Fibroblast of the aortic adventitia (primary cell): ENCODE measurements around the gene PPM1H. TPM values are rescaled to one million over a fixed set of nuclear protein-coding genes. Genes with fewer than 3 reads are reported as not detected.
"Not testable (repeated sequence)": the region's sequence is repeated elsewhere in the genome, so short reads cannot be mapped to it uniquely, and the experiment has no call there.

Experiments used
- DNase-seq: peaks from one replicate; pipeline ENCODE4 v3.0.0-alpha.2; 2010; ENCODE audit warnings: low read depth
- H3K4me3 ChIP-seq: 2 replicates; pipeline ENCODE4 v1.5.1; 2011; ENCODE audit warnings: low read depth, mild to moderate bottlenecking, control low read depth, low read length, moderate library complexity
- total RNA-seq: library from RNA; depleted of rRNA; stranded (reverse); fragments of >200 nt; gene quantifications from 2 replicates; pipeline ENCODE4 v1.2.3, GENCODE V29; 2012; ENCODE audit warnings: low replicate concordance
- TF ChIP-seq, protein P1 (sequence below): IDR thresholded peaks from 2 replicates; pipeline ENCODE4 v1.5.1; 2011; ENCODE audit warnings: mild to moderate bottlenecking, low read length, control low read depth, inconsistent platforms; ENCODE audit not compliant: insufficient read depth

Gene PPM1H
- total RNA-seq, 1 donor, result 1.3 TPM

DNA sequence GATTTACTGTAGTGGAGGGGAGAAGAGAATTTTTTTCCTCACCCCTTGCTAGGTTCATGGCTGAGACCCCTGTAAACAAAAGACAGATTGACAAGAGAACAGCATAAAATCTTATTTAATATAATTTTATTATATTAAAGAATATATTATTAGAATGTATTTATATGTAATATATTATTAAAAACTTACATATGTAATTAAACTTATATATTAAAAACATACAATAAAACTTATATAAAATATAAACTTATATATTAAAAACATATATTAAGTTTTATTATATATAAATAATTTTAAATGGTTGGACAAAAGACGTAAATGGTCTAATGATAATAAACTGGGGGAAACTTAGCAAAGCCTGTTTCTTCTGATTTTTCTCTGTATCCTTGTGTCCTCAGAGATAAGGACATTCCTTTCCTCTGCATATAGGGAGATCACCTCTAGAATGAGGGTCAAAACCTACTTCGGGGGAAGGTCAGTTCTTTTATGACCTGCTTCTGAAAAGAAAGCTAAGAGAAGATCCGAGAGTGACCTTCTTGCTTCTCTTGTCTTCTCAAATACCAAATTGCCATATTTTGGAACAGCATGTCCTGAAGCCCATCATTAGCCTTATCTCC is 8.9 kb upstream of the PPM1H start:
- H3K4me3 ChIP-seq, result no peak overlapping the region
- no peak for DNase-seq
- TF ChIP-seq, protein P1, sequence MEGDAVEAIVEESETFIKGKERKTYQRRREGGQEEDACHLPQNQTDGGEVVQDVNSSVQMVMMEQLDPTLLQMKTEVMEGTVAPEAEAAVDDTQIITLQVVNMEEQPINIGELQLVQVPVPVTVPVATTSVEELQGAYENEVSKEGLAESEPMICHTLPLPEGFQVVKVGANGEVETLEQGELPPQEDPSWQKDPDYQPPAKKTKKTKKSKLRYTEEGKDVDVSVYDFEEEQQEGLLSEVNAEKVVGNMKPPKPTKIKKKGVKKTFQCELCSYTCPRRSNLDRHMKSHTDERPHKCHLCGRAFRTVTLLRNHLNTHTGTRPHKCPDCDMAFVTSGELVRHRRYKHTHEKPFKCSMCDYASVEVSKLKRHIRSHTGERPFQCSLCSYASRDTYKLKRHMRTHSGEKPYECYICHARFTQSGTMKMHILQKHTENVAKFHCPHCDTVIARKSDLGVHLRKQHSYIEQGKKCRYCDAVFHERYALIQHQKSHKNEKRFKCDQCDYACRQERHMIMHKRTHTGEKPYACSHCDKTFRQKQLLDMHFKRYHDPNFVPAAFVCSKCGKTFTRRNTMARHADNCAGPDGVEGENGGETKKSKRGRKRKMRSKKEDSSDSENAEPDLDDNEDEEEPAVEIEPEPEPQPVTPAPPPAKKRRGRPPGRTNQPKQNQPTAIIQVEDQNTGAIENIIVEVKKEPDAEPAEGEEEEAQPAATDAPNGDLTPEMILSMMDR, result no peak

DNA sequence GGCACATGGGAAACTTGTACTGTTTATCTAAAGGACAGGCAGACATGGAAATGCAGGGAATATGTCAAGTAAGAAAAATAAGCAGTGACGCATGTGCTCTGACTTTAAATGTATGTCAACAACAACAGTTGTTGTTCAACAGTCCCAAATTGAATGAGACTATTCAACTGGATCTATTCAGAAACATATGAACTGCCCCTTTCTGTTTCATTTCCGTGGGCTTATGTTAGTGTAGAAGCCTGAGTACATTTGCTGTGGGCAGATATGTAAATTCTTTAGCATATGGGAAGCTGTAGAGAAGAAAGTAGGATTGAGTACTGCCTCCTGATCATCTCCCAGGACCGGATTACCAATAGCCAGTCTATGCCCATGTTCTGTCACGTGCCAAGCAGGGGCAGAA is 7.4 kb upstream of the PPM1H start:
- H3K4me3 ChIP-seq, DNase-seq: not testable (repeated sequence)

DNA sequence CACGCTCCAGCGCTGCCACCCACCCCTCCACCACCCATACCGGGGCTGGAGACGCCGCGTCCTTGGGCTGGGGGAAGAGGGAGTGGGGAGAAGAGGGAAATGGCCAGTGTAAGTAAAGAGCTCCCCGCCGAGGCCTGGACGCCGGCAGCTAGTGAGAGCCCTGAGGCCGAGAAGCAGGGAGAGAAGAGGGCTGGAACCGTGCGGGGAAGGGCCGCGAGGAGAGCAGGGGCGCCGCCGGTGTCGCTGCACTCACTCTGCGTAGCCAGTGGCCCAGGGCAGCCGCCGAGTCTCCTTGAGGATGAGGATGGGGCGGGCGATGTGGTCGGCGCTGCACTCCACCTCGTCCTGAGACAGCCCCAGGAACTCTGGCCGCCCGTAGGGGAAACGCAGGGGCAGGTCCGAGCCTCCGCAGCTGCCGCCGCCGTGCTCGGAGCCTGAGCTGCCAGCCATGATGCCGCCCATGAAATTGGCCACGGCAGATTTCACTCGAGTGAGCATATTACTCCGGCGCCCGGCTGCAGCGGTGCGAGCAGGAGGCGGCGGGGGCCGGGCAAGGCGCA is 631 bp downstream of the PPM1H start:
- H3K4me3 ChIP-seq, result peak overlapping the region; percentile 71
- TF ChIP-seq, protein P1, result no peak
- DNase-seq, result peak; percentile 20

DNA sequence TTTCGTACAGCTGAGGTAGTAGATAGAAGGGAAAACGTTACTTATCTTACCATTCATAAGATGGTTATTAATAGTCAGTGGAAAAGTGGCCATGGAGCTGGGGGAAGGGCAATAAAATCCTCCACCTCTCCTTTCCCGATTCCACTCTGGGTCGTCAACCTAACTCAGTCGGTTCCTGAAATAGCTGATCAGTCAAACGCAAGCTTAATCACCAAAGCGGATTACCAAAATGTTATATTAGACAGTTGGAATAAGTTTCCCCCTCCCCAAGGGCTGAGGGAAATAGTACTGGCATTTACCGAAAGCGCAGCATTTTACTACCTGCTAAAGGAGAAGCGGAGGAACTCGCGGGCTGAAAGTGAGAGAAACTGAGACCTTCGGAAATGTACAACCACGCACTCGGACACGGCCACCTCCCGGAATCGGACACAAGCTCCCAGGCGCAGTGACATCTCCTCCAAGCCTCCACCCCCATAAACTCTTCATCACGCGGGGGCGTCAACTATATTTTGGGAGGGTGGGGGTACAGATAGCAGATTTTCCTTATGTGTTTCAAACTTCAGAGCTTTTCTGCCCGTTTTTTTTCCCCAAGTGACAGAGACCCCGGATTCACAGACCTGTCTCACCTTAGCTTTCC is 1.2 kb downstream of the PPM1H start:
- DNase-seq, result peak; percentile 11
- TF ChIP-seq, protein P1, result no peak
- H3K4me3 ChIP-seq, result peak overlapping the region; percentile 71

DNA sequence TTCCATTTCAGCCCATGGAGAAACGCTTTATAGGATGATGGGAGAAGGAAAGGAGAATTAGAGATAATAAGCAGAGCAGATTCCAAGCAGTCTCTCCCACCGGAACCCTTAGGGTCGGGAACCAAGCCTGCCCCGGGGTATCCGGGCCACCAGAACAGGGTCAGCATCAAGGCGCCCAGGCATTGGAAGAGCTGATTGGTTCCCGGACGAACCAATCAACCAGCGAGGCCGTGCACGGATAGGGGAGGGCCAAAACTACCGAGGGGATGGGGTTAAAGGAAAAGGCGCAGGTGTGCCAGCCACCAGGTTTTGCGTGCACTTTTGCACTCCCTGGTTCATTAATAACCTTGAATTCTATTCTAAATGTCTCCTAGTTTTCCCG is 1.7 kb downstream of the PPM1H start:
- TF ChIP-seq, protein P1, result no peak
- peak overlapping the region; percentile 71 for H3K4me3 ChIP-seq
- DNase-seq, result no peak

DNA sequence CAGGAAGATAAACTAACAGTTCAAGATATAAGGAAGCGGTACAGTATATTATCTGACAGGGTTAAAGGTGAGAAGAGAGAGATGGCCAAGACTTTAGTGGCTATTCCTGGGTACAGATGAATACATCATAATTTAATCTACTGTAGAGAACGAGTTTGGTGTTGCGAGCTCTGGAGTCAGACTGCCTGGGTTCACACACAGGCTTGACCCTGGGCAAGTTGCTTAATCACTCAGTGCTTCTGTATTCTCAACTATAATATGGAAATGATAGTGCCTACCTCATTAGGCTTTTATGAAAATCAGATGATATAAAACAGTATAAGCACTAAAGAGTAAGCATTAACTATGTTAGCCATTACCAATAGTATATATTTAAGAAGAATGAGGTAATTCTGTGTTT is 3.5 kb downstream of the PPM1H start:
- TF ChIP-seq, protein P1, result no peak
- no peak overlapping the region for H3K4me3 ChIP-seq
- DNase-seq, result no peak

DNA sequence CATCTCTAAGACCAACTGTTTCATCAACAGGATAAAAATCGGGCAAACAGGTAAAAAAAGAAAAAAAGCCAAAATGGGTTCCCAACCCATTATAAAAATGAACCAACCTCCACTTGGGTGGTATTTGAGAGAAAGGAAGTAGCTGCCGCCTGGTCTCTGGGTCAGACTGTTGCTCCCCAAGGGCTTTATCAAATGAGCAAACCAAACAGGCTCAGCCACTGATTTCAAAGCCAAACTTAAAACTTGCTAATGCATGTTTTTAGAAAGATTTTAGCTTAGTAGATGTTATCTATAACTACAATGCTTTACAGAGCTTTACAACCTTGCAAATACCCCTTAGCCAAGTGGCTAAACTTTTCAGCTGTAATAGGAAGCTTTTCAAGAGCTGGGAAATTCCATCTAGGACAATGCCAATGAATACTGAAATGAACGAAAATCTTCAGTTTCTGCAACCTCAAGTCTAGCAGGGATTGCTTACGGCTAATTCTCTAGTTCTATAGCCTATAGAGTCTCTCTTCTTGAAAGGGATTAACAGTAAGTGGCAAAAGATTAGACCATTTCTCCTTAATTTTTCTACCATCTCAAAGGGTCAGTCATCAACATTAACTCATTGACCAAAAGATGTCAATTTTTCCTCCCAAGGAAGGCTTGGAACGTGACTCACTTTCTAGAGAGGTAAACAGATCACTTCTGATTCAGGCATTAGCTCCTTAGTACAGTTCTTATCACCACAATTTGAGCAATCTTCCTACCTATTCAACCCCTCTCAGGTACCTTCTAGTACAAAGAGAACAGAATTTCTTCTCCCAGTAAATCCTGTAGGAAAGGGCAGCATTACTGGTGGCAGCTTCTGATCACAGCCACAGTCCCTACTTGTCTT is 4.2 kb downstream of the PPM1H start:
- no peak for DNase-seq
- TF ChIP-seq, protein P1, result no peak

More for the DNA sequence above, 4.2 kb downstream of the PPM1H start:
- no peak overlapping the region for H3K4me3 ChIP-seq
